ENCODE measurements around the gene TRIM54.

DNA sequence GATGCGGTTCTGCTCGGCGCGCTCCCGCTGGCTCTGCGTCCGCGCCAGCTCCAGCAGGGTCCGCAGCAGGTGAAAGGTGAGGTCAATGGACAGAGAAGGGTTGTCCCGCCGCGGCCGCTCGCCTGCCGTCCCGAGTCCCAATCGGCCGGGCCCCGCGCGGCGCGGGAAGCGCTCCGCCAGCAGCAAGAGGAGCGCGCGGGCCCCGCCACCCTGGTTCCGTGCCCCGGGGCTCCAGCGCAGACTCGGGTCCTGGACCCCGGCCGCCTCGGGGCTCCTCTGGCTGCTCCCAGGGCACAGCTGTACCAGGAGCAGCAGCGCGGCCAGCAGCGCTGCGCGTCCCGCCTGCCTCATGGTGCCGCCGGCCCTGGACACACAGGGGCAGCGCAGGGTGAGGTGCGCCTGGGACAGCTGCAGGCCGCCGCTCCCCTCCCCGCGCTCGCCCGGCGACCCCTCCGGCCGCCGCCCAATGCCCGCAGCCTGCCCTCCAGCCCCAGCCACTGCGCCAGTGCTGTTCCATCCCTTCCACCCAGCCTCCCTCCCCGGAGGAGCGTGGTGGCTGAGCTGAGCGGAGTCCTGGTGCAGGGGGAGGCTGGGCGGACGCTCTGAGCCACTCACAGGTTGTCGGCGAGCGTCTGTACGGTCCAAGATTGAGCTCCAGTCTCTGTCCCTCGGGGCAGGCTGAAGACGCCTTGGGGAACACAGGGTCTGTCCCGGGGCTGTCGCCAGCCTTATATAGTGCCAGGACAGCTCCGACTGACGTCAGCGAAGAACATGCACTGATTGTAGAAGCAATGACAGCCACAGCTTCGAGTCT lies 25.5 kb downstream of the TRIM54 start:
- TF ChIP-seq ARNT (IDR thresholded peaks at IDR 0.05) (no peak), HDGF (IDR thresholded peaks at IDR 0.05; ENCODE audit: borderline replicate concordance) (no peak), SP1 (IDR thresholded peaks at IDR 0.05) (no peak), ELF4 (IDR thresholded peaks at IDR 0.05) (no peak), FOXA1 (IDR thresholded peaks at IDR 0.05) (no peak), TARDBP (IDR thresholded peaks at IDR 0.05) (no peak), PKNOX1 (IDR thresholded peaks at IDR 0.05) (no peak), NFRKB (IDR thresholded peaks at IDR 0.05) (no peak), FOXK2 (IDR thresholded peaks at IDR 0.05) (no peak), FOXM1 (IDR thresholded peaks at IDR 0.05; ENCODE audit: borderline replicate concordance) (no peak), SUZ12 (IDR thresholded peaks at IDR 0.05) (no peak), BHLHE40 (IDR thresholded peaks at IDR 0.05; ENCODE audit: borderline replicate concordance) (no peak), ZNF384 (IDR thresholded peaks at IDR 0.05) (no peak)

All from HEK293T (cell line).